ENCODE measurements around the gene HPS4.

Gene HPS4

GRCh38 chr22:26496456-26496855, 12.9 kb upstream of the HPS4 start:
- no peaks in the 10 kb centered on the region for H3K27me3 ChIP-seq (ENCODE audit: insufficient read depth, low read depth, severe bottlenecking)
- no peaks in the 10 kb centered on the region for H3K9me3 ChIP-seq (ENCODE audit: severe bottlenecking)
- H3K4me3 ChIP-seq (ENCODE audit: low read depth, low read length): no peak overlapping the region
- H3K27ac ChIP-seq: no peak overlapping the region
- no peak for DNase-seq
- peaks cover 83% of the 10 kb centered on the region for H3K36me3 ChIP-seq
- TF ChIP-seq CTCF (IDR thresholded peaks at IDR 0.05; ENCODE audit: low read depth, low read length): no peak

- Histone ChIP-seq H3K27me3 (ENCODE audit: insufficient read depth, low read depth, severe bottlenecking) (no peaks in the 10 kb centered on the region), H3K4me3 (ENCODE audit: low read depth, low read length) (no peak overlapping the region), H3K36me3 (peaks cover 83% of the 10 kb centered on the region), H3K9me3 (ENCODE audit: severe bottlenecking) (no peaks in the 10 kb centered on the region), H3K27ac (no peak overlapping the region)
- no peak for DNase-seq
- TF ChIP-seq CTCF (IDR thresholded peaks at IDR 0.05; ENCODE audit: low read depth, low read length): no peak
These were observed 10.9 kb upstream of the HPS4 start for GRCh38 chr22:26494506-26494905.

DNA sequence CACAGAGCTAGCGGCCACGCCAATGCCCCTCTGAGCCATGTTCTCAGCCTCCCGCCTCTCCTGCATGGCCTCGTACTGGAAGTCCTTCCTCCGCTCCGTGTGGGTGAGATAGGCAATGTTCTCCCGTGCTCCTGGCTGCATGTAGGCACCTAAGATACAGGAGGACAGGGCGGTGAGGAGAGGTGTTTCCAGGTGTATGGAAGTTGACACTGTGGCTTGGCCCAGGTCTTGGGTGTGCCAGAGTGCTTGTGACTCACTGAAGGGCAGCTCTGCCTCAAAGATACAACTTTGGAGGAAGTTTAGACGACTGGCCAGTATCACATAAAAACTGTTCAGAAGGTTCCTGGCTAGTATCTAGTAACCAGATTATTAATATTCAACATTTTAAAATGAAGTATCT, 8.6 kb upstream of the HPS4 start:
- no peaks in the 10 kb centered on the region for H3K9me3 ChIP-seq (ENCODE audit: severe bottlenecking)
- H3K27me3 ChIP-seq (ENCODE audit: insufficient read depth, low read depth, severe bottlenecking): no peaks in the 10 kb centered on the region
- H3K36me3 ChIP-seq: peaks cover 93% of the 10 kb centered on the region
- DNase-seq: no peak
- H3K27ac ChIP-seq: no peak overlapping the region
- no peak overlapping the region for H3K4me3 ChIP-seq (ENCODE audit: low read depth, low read length)
- no peak for TF ChIP-seq CTCF (IDR thresholded peaks at IDR 0.05; ENCODE audit: low read depth, low read length)

DNA sequence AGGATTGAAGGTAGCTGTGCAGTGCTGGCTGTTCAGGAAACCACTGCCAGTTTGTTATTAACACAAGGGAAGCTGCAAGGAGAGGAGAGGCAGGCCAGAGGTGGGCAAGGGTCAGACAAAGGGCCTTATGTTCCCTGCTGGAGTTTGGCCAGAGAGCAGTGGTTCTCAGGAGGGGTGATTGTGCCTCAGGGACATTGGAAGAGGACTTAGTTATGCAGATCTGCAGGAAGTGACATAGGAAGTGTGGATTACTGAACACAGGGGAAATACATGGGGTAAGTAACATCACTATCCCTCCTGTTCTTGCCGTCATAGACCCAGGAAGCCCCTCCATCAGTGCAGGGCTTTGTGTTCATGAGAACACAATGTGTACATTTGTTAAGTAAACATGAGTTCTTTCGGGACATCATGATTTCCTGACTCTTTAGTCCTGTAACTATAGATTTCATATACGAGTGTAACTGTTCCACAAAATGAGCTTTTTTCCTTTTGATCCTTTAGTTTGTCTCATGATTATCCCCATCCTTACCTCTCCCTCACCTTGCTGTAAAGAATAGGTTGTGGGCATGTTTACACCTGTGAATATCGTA, 6.0 kb upstream of the HPS4 start:
- peaks cover 74% of the 10 kb centered on the region for H3K36me3 ChIP-seq
- no peaks in the 10 kb centered on the region for H3K27me3 ChIP-seq (ENCODE audit: insufficient read depth, low read depth, severe bottlenecking)
- H3K9me3 ChIP-seq (ENCODE audit: severe bottlenecking): no peaks in the 10 kb centered on the region
- no peak for DNase-seq
- no peak overlapping the region for H3K27ac ChIP-seq
- no peak for TF ChIP-seq CTCF (IDR thresholded peaks at IDR 0.05; ENCODE audit: low read depth, low read length)
- H3K4me3 ChIP-seq (ENCODE audit: low read depth, low read length): no peak overlapping the region

- Histone ChIP-seq H3K27me3 (ENCODE audit: insufficient read depth, low read depth, severe bottlenecking) (no peaks in the 10 kb centered on the region), H3K27ac (no peak overlapping the region), H3K36me3 (peaks cover 59% of the 10 kb centered on the region), H3K4me3 (ENCODE audit: low read depth, low read length) (no peak overlapping the region), H3K9me3 (ENCODE audit: severe bottlenecking) (peaks cover 3% of the 10 kb centered on the region)
- TF ChIP-seq CTCF (IDR thresholded peaks at IDR 0.05; ENCODE audit: low read depth, low read length): no peak
- DNase-seq: no peak
These were observed 4.4 kb upstream of the HPS4 start for GRCh38 chr22:26487996-26488395.

DNA sequence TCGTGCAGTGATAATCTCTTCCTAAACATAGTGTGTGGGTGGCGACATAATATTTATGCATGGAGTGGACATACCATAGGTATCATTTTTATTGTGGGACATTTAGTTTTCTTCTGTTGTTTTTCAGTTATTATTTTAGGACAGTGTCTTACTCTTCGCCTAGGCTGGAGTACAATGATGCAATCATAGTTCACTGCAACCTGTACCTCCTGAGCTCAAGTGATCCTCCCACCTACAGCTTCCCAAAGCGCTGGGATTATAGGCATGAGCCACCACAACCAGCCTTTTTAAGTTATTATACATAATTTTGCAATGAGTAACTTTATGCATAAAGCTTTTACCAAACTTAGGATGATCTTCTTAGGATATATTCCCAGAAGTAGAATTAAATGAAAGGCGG, 2.8 kb upstream of the HPS4 start:
- no peak overlapping the region for H3K4me3 ChIP-seq (ENCODE audit: low read depth, low read length)
- peaks cover 3% of the 10 kb centered on the region for H3K9me3 ChIP-seq (ENCODE audit: severe bottlenecking)
- DNase-seq: no peak
- peaks cover 48% of the 10 kb centered on the region for H3K36me3 ChIP-seq
- TF ChIP-seq CTCF (IDR thresholded peaks at IDR 0.05; ENCODE audit: low read depth, low read length): no peak
- H3K27ac ChIP-seq: no peak overlapping the region
- no peaks in the 10 kb centered on the region for H3K27me3 ChIP-seq (ENCODE audit: insufficient read depth, low read depth, severe bottlenecking)
